Osteocyte (in vitro differentiated cells): ENCODE data around the gene C3. TPM values are rescaled to one million over a fixed set of nuclear protein-coding genes. Genes with fewer than 3 reads are reported as not detected.

ENCODE experiments used
- DNase-seq: peaks from one replicate; pipeline ENCODE4 v3.0.0; 2021; ENCODE audit warnings: mixed read lengths; ENCODE audit not compliant: unreplicated experiment; ENCODE audit errors: extremely low spot score
- H3K27ac Mint-ChIP-seq: one replicate; pipeline ENCODE4 v1.8.0; 2021; ENCODE audit warnings: mild to moderate bottlenecking, mixed read lengths; ENCODE audit not compliant: unreplicated experiment
- H3K27me3 Mint-ChIP-seq: one replicate; pipeline ENCODE4 v1.8.0; 2021; ENCODE audit warnings: mixed read lengths; ENCODE audit not compliant: unreplicated experiment
- H3K36me3 Mint-ChIP-seq: one replicate; pipeline ENCODE4 v1.8.0; 2021; ENCODE audit warnings: mixed read lengths; ENCODE audit not compliant: unreplicated experiment
- H3K4me1 Mint-ChIP-seq: one replicate; pipeline ENCODE4 v1.8.0; 2021; ENCODE audit warnings: mixed read lengths; ENCODE audit not compliant: unreplicated experiment
- H3K4me3 Mint-ChIP-seq: one replicate; pipeline ENCODE4 v1.8.0; 2021; ENCODE audit warnings: mild to moderate bottlenecking, moderate library complexity, mixed read lengths; ENCODE audit not compliant: unreplicated experiment
- H3K9me3 Mint-ChIP-seq: one replicate; pipeline ENCODE4 v1.8.0; 2021; ENCODE audit warnings: mixed read lengths; ENCODE audit not compliant: unreplicated experiment
- CTCF ChIP-seq: fragments of 200-600 bp; sonication (generic); IDR thresholded peaks from 2 replicates; pipeline ENCODE4 v1.5.0; 2021; ENCODE audit warnings: antibody characterized with exemption, mild to moderate bottlenecking, moderate library complexity
- total RNA-seq: library from RNA; stranded (reverse); gene quantifications from 2 replicates; pipeline ENCODE4 v1.2.1, GENCODE V29; 2021

Gene C3
- total RNA-seq, 1 donor from 2014 or later = 0.56 TPM

- H3K36me3 Mint-ChIP-seq = no peaks in the 10 kb centered on the region
- H3K27ac Mint-ChIP-seq = no peak overlapping the region
- no peaks in the 10 kb centered on the region for H3K4me1 Mint-ChIP-seq
- peaks cover 3% of the 10 kb centered on the region for H3K9me3 Mint-ChIP-seq
- no peak overlapping the region for H3K4me3 Mint-ChIP-seq
- peaks cover 3% of the 10 kb centered on the region for H3K27me3 Mint-ChIP-seq
- TF ChIP-seq CTCF = no peak
- no peak for DNase-seq
Observed at GRCh38 chr19:6690160-6690885, 30.1 kb downstream of the C3 start.

- Mint-ChIP-seq H3K9me3 (peaks cover 3% of the 10 kb centered on the region), H3K4me3 (no peak overlapping the region), H3K27me3 (peaks cover 7% of the 10 kb centered on the region), H3K36me3 (no peaks in the 10 kb centered on the region), H3K27ac (no peak overlapping the region), H3K4me1 (no peaks in the 10 kb centered on the region)
- DNase-seq = no peak
- no peak for TF ChIP-seq CTCF
Observed at GRCh38 chr19:6687114-6687513, 33.3 kb downstream of the C3 start.

DNA sequence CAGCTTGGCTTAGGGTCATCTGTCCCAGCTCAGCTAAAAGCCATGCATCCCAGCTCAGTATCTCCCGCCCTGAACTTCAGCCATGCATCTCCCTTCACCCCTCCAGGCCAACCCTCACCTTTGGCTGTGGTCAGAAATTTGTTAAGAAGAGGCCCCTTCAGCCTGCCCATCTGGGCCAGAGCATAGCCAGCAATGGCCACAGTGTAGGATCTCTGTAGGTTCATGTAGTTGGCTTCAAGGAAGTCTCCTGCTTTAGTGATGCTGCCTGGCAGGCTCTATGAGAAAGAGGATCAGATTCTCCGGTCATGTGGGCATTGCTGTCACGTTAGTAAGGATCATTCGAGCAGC lies 33.8 kb downstream of the C3 start:
- Mint-ChIP-seq H3K27me3 (peaks cover 7% of the 10 kb centered on the region), H3K9me3 (peaks cover 3% of the 10 kb centered on the region), H3K27ac (no peak overlapping the region), H3K4me3 (no peak overlapping the region), H3K36me3 (no peaks in the 10 kb centered on the region), H3K4me1 (no peaks in the 10 kb centered on the region)
- TF ChIP-seq CTCF = no peak
- DNase-seq = no peak

DNA sequence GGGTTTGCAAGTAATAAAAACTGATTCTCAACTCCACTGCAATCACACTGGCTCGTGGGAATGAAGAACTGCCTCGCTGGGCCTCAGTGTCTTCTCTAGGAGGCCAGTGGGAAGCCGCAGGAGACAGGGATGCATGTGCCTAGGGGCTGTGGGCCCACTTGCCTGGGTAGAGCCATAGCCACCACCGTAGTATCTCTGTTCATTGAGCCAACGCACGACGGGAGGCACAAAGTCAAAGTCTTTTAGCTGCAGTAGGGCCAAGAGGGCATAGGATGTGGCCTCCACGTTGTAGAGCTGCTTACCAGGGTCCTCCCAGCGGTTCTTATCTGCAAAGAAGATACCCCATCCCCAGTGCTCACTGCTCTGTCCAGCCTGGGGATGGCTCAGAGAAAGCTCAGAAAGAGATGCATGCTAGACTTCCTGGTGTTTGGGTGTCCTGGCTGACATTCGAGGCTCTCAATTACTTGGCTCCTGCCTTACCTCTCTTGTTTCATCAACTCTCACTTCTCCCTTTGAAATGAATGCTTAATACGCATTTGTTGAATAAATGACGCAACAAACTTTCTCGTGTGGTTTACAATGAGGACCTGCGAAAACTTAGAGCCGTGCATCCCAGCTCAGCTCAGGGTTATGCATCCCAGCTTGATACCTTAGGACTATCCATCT lies 34.4 kb downstream of the C3 start:
- Mint-ChIP-seq H3K27ac (no peak overlapping the region), H3K9me3 (peaks cover 3% of the 10 kb centered on the region), H3K27me3 (peaks cover 7% of the 10 kb centered on the region), H3K4me3 (no peak overlapping the region), H3K4me1 (no peaks in the 10 kb centered on the region), H3K36me3 (no peaks in the 10 kb centered on the region)
- no peak for DNase-seq
- no peak for TF ChIP-seq CTCF

DNA sequence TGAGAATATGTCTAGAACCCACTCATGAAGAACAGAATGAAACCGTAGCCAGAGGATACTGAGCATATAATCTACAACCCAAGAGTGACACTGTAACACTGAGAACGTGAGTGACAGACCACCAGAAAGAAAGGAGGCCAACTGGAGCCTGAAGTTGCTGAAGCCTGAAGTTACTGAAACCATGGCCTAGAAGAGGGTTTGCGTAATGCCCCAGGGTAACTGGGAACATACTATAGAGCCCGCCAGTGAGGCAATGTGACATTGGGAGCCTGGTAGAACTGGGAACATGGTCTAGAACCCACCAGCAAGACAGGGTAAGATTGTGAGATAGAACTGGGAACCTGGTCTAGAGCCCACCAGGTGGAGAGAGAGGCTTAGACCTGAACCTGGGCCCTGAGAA lies 35.0 kb downstream of the C3 start:
- no peaks in the 10 kb centered on the region for H3K4me1 Mint-ChIP-seq
- TF ChIP-seq CTCF = no peak
- no peak overlapping the region for H3K27ac Mint-ChIP-seq
- no peak for DNase-seq
- peaks cover 3% of the 10 kb centered on the region for H3K9me3 Mint-ChIP-seq
- H3K36me3 Mint-ChIP-seq = no peaks in the 10 kb centered on the region
- peaks cover 10% of the 10 kb centered on the region for H3K27me3 Mint-ChIP-seq
- no peak overlapping the region for H3K4me3 Mint-ChIP-seq
